SK-N-SH (cell line): ENCODE results near the gene TMTC2. TPM values are rescaled to one million over a fixed set of nuclear protein-coding genes. Genes with fewer than 3 reads are reported as not detected.

Experiments
- CTCF ChIA-PET: fragments of 300-600, 350-600 bp; formaldehyde crosslinking; extraction: SDS; loops from one replicate; lab custom pipeline; 2021; lab: Yijun Ruan, JAX
- POLR2A ChIA-PET: fragments of 350-600 bp; sonication (Branson Sonifier 250); formaldehyde crosslinking; extraction: SDS; loops from one replicate; lab custom pipeline; 2020; ENCODE audit warnings: antibody characterized with exemption, inconsistent platforms; lab: Yijun Ruan, JAX
- DNase-seq: peaks from one replicate; pipeline ENCODE4 v3.0.0; 2012
- H2AFZ ChIP-seq: fragments of 200-600 bp; sonication (generic); 2 replicates; pipeline ENCODE4 v1.8.1; 2016; ENCODE audit warnings: antibody characterized with exemption, mild to moderate bottlenecking, low read depth
- H3F3A ChIP-seq: fragments of 200-600 bp; sonication (generic); replicated peaks from 2 replicates; pipeline ENCODE3; 2016; ENCODE audit warnings: antibody characterized with exemption, mild to moderate bottlenecking; ENCODE audit not compliant: insufficient read depth
- H3K27ac ChIP-seq, 2 experiments: fragments of 200-500 bp in 1 of 2; fragments of 200-600 bp in 1 of 2; sonication (Bioruptor generic) in 1 of 2; sonication (generic), shearing (Covaris generic) in 1 of 2; 2 replicates each; pipeline versions ENCODE4 v1.5.1 to v1.6.1; 2014 to 2016; ENCODE audit warnings: low read depth in 2 of 2, inconsistent platforms in 1 of 2, low read length in 1 of 2, mild to moderate bottlenecking in 1 of 2, mixed read lengths in 1 of 2
- H3K27me3 ChIP-seq: fragments of 200-600 bp; sonication (generic), shearing (Covaris generic); 2 replicates; pipeline ENCODE4 v1.6.1; 2016; ENCODE audit warnings: mixed run types; ENCODE audit not compliant: insufficient read depth
- H3K36me3 ChIP-seq, 2 experiments: fragments of 200-500 bp in 1 of 2; fragments of 200-600 bp in 1 of 2; sonication (Bioruptor generic) in 1 of 2; sonication (generic) in 1 of 2; replicated peaks in 1 of 2; 2 replicates each; pipeline versions ENCODE3 to v1.5.1; 2014 to 2016; ENCODE audit warnings: low read length in 1 of 2, mild to moderate bottlenecking in 1 of 2; ENCODE audit not compliant: insufficient read depth in 2 of 2, control insufficient read depth in 1 of 2
- H3K4me1 ChIP-seq, 2 experiments: fragments of 200-500 bp in 1 of 2; fragments of 200-600 bp in 1 of 2; sonication (Bioruptor generic) in 1 of 2; sonication (generic), shearing (Covaris generic) in 1 of 2; 2 replicates each; pipeline versions ENCODE4 v1.5.1 to v1.6.1; 2014 to 2016; ENCODE audit warnings: low read depth in 1 of 2, low read length in 1 of 2, mixed run types in 1 of 2; ENCODE audit not compliant: insufficient read depth in 2 of 2, control insufficient read depth in 1 of 2
- H3K4me2 ChIP-seq: fragments of 200-600 bp; sonication (generic), shearing (Covaris generic); 2 replicates; pipeline ENCODE4 v1.6.1; 2017; ENCODE audit warnings: mixed run types
- H3K4me3 ChIP-seq, 2 experiments: fragments of 200-500 bp in 1 of 2; fragments of 200-600 bp in 1 of 2; sonication (Bioruptor generic) in 1 of 2; sonication (generic), shearing (Covaris generic) in 1 of 2; 2 replicates each; pipeline versions ENCODE4 v1.5.1 to v1.8.1; 2014 to 2016; ENCODE audit warnings: low read depth in 2 of 2, inconsistent platforms in 1 of 2, low read length in 1 of 2, mild to moderate bottlenecking in 1 of 2, mixed read lengths in 1 of 2, moderate library complexity in 1 of 2
- H3K79me2 ChIP-seq: fragments of 200-600 bp; sonication (generic); 2 replicates; pipeline ENCODE4 v1.8.1; 2017; ENCODE audit warnings: mild to moderate bottlenecking; ENCODE audit not compliant: insufficient read depth
- H3K9ac ChIP-seq: fragments of 200-600 bp; sonication (generic); 2 replicates; pipeline ENCODE4 v1.6.1; 2017; ENCODE audit warnings: mixed run types
- H3K9me2 ChIP-seq: fragments of 200-600 bp; sonication (generic); 2 replicates; pipeline ENCODE4 v1.6.1; 2017; ENCODE audit warnings: mixed run types
- H3K9me3 ChIP-seq: fragments of 200-600 bp; sonication (generic); 2 replicates; pipeline ENCODE4 v1.6.1; 2017; ENCODE audit warnings: mixed run types, mild to moderate bottlenecking, moderate library complexity
- H4K20me1 ChIP-seq: fragments of 200-600 bp; sonication (generic); 2 replicates; pipeline ENCODE4 v1.6.1; 2017; ENCODE audit warnings: mild to moderate bottlenecking, mixed run types; ENCODE audit not compliant: insufficient read depth
- ELF1 ChIP-seq: IDR thresholded peaks from 2 replicates; pipeline ENCODE4 v1.4.0; 2012
- EP300 ChIP-seq, 2 experiments: IDR thresholded peaks; 2 replicates each; pipeline versions ENCODE4 v1.4.0 to v1.6.1; 2012; ENCODE audit warnings: borderline replicate concordance in 1 of 2, low read depth in 1 of 2, low read length in 1 of 2
- EZH2phosphoT487 ChIP-seq: fragments of 200-600 bp; sonication (generic); IDR thresholded peaks from 2 replicates; pipeline ENCODE4 v1.6.1; 2017; ENCODE audit warnings: low read depth, mixed run types, mild to moderate bottlenecking, antibody characterized with exemption, moderate library complexity, borderline replicate concordance
- FOSL2 ChIP-seq: IDR thresholded peaks from 2 replicates; pipeline ENCODE4 v1.4.0; 2012; ENCODE audit warnings: low read depth, mild to moderate bottlenecking, moderate library complexity, borderline replicate concordance
- FOXJ3 ChIP-seq: sonication (generic); formaldehyde crosslinking; IDR thresholded peaks from 2 replicates; pipeline ENCODE4 v1.5.1; 2020; ENCODE audit warnings: mild to moderate bottlenecking, missing genetic modification reagents
- FOXM1 ChIP-seq: IDR thresholded peaks from 2 replicates; pipeline ENCODE4 v1.4.0; 2012; ENCODE audit warnings: low read depth, mild to moderate bottlenecking
- GABPA ChIP-seq: IDR thresholded peaks from 2 replicates; pipeline ENCODE4 v1.4.0; 2012; ENCODE audit warnings: low read depth, mild to moderate bottlenecking
- GATA2 ChIP-seq: sonication (generic); formaldehyde crosslinking; IDR thresholded peaks from 2 replicates; pipeline ENCODE4 v1.5.0; 2020; ENCODE audit warnings: mild to moderate bottlenecking, missing genetic modification reagents
- JUND ChIP-seq: IDR thresholded peaks from 2 replicates; pipeline ENCODE4 v1.4.0; 2012
- NFIC ChIP-seq: IDR thresholded peaks from 2 replicates; pipeline ENCODE4 v1.4.0; 2012; ENCODE audit warnings: borderline replicate concordance
- RXRA ChIP-seq: IDR thresholded peaks from 2 replicates; pipeline ENCODE4 v1.4.0; 2012; ENCODE audit warnings: low read depth, mild to moderate bottlenecking, borderline replicate concordance
- SIN3A ChIP-seq: IDR thresholded peaks from 2 replicates; pipeline ENCODE4 v1.6.1; 2012; ENCODE audit warnings: low read depth, mild to moderate bottlenecking, low read length, moderate library complexity, borderline replicate concordance
- SMC3 ChIP-seq: IDR thresholded peaks from 2 replicates; pipeline ENCODE4 v1.6.1; 2012; ENCODE audit warnings: low read depth, low read length, improper control_type of control experiment
- TAF1 ChIP-seq: IDR thresholded peaks from 2 replicates; pipeline ENCODE4 v1.6.1; 2012; ENCODE audit warnings: low read depth, mild to moderate bottlenecking, low read length, moderate library complexity, borderline replicate concordance
- YY1 ChIP-seq: IDR thresholded peaks from 2 replicates; pipeline ENCODE4 v1.4.0; 2012; ENCODE audit warnings: low read depth, mild to moderate bottlenecking
- WGBS: methylation state at CpG from one replicate; pipeline ENCODE4 v1.1.6; 2017; ENCODE audit warnings: low lambda C conversion rate; 5-methylcytosine and 5-hydroxymethylcytosine counted together
- polyA plus RNA-seq, 3 experiments: library from polyadenylated mRNA; depleted of rRNA; stranded (reverse); fragments of >200 nt; gene quantifications; 2 replicates each; pipeline ENCODE4 v1.2.3, GENCODE V29; 2012
- TF ChIP-seq, protein P1 (sequence below): IDR thresholded peaks from 2 replicates; pipeline ENCODE4 v1.4.0; 2012; ENCODE audit warnings: low read depth
- TF ChIP-seq, protein P2 (sequence below): fragments of 150-350 bp; IDR thresholded peaks from 2 replicates; pipeline ENCODE4 v1.6.1; 2016; ENCODE audit warnings: mild to moderate bottlenecking, low read depth, low read length
- TF ChIP-seq, protein P3 (sequence below): IDR thresholded peaks from 2 replicates; pipeline ENCODE4 v1.4.0; 2012; ENCODE audit warnings: low read depth, borderline replicate concordance

Gene TMTC2
- polyA plus RNA-seq, 1 of the 3 experiments (the other 2 are of a cell fraction), result 4.1 TPM

DNA sequence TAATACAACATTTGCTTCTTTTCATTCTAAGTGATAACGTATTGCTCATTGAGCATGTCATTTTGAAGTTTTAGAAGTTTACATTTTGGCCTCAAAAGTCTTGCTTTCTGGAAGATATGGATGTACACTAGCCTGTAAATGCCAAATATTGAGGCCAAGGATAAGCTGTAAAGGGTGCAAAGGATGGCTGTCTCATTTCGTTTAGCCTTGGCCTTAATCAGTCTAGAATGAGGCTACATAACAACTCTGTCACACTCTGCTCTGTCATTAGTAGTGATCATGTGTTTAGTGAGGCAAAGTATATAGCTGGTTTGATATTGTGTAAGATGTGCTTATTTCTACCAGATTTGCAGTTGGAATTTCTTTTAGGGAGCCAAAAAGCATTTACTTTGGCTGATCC is 344.5 kb downstream of the TMTC2 start:
- Histone ChIP-seq H3K9ac (no peak overlapping the region), H3K27ac (no peak overlapping the region), H3K27me3 (no peaks in the 10 kb centered on the region), H3F3A (no peaks in the 10 kb centered on the region), H4K20me1 (no peaks in the 10 kb centered on the region), H3K9me3 (no peaks in the 10 kb centered on the region), H3K4me1 (no peaks in the 10 kb centered on the region), H3K4me2 (no peak overlapping the region), H3K4me3 (no peak overlapping the region)
- POLR2A ChIA-PET, result no interaction called here
- TF ChIP-seq RXRA, result no peak
- TF ChIP-seq, protein P1, sequence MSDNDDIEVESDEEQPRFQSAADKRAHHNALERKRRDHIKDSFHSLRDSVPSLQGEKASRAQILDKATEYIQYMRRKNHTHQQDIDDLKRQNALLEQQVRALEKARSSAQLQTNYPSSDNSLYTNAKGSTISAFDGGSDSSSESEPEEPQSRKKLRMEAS, result no peak
- TF ChIP-seq SMC3, result no peak
- no peak for TF ChIP-seq FOXJ3
- no peak for TF ChIP-seq EP300 (IDR thresholded peaks at IDR 0.05; ENCODE audit: borderline replicate concordance in 1 of 2, low read depth in 1 of 2, low read length in 1 of 2)
- TF ChIP-seq, protein P2, sequence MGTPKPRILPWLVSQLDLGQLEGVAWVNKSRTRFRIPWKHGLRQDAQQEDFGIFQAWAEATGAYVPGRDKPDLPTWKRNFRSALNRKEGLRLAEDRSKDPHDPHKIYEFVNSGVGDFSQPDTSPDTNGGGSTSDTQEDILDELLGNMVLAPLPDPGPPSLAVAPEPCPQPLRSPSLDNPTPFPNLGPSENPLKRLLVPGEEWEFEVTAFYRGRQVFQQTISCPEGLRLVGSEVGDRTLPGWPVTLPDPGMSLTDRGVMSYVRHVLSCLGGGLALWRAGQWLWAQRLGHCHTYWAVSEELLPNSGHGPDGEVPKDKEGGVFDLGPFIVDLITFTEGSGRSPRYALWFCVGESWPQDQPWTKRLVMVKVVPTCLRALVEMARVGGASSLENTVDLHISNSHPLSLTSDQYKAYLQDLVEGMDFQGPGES, result no peak
- no peak for TF ChIP-seq GABPA
- TF ChIP-seq TAF1, result no peak
- no peak for TF ChIP-seq FOXM1
- TF ChIP-seq, protein P3, sequence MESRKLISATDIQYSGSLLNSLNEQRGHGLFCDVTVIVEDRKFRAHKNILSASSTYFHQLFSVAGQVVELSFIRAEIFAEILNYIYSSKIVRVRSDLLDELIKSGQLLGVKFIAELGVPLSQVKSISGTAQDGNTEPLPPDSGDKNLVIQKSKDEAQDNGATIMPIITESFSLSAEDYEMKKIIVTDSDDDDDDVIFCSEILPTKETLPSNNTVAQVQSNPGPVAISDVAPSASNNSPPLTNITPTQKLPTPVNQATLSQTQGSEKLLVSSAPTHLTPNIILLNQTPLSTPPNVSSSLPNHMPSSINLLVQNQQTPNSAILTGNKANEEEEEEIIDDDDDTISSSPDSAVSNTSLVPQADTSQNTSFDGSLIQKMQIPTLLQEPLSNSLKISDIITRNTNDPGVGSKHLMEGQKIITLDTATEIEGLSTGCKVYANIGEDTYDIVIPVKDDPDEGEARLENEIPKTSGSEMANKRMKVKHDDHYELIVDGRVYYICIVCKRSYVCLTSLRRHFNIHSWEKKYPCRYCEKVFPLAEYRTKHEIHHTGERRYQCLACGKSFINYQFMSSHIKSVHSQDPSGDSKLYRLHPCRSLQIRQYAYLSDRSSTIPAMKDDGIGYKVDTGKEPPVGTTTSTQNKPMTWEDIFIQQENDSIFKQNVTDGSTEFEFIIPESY, result no peak
- TF ChIP-seq NFIC, result no peak
- TF ChIP-seq YY1, result no peak
- TF ChIP-seq JUND, result no peak
- no peak for TF ChIP-seq ELF1
- TF ChIP-seq FOSL2, result no peak
- no peak for TF ChIP-seq SIN3A
- no peak for TF ChIP-seq GATA2 (CRISPR knock-in tag)
- no peak for TF ChIP-seq EZH2phosphoT487
- TF ChIP-seq, all 33 proteins: peak for 0
- 88% methylated on average over 2 of the region's 2 CpGs for WGBS
- H2AFZ ChIP-seq, result no peak overlapping the region
- no peak for DNase-seq
- CTCF ChIA-PET, result no interaction called here
- H3K9me2 ChIP-seq, result no peaks in the 10 kb centered on the region
- H3K36me3 ChIP-seq, result no peaks in the 10 kb centered on the region
- no peaks in the 10 kb centered on the region for H3K79me2 ChIP-seq
